ENCODE data around the gene MRAP2. TPM values are rescaled to one million over a fixed set of nuclear protein-coding genes. Genes with fewer than 3 reads are reported as not detected.
A peak's percentile ranks its signal among the peaks of the same experiment; 100 is the strongest.

The MRAP2 gene
- total and polyA plus RNA-seq, 2 of the 13 experiments (the other 11 are each of a cell fraction or from before 2014, with no cell fraction given): 0.33 to 3.5 TPM

GRCh38 chr6:84095156-84095555 lies 61.6 kb downstream of the MRAP2 start (continued):
- TF ChIP-seq MAF1 (CRISPR knock-in tag; IDR thresholded peaks at IDR 0.05; ENCODE audit: borderline replicate concordance): no peak
- no peak for TF ChIP-seq IKZF5 (CRISPR knock-in tag; IDR thresholded peaks at IDR 0.05)
- no peak for TF ChIP-seq CREB3 (CRISPR knock-in tag; IDR thresholded peaks at IDR 0.05)
- TF ChIP-seq TARDBP (CRISPR knock-in tag; IDR thresholded peaks at IDR 0.05): peak; percentile 63; the same call in 1 of the 2 replicates
- TF ChIP-seq MXD4 (CRISPR knock-in tag; IDR thresholded peaks at IDR 0.05): no peak
- TF ChIP-seq HCFC1 (IDR thresholded peaks at IDR 0.05; ENCODE audit: low read depth, low read length): no peak
- TF ChIP-seq NONO (IDR thresholded peaks at IDR 0.05): no peak
- TF ChIP-seq NONO (CRISPR knock-in tag; conservative IDR thresholded peaks at IDR 0.05): peak; percentile 44; the same call in 1 of the 2 replicates
- peak; percentile 43 for TF ChIP-seq CTCF (CRISPR knock-in tag; IDR thresholded peaks at IDR 0.05)
- TF ChIP-seq MYNN (CRISPR knock-in tag; IDR thresholded peaks at IDR 0.05; ENCODE audit: low read depth): no peak
- TF ChIP-seq ZBTB34 (CRISPR knock-in tag; IDR thresholded peaks at IDR 0.05): no peak
- peak; percentile 79; the same call in 1 of the 2 replicates for TF ChIP-seq ARID5B (CRISPR knock-in tag; IDR thresholded peaks at IDR 0.05)
- TF ChIP-seq ARNTL (CRISPR knock-in tag; IDR thresholded peaks at IDR 0.05): no peak
- TF ChIP-seq STAT5B (CRISPR knock-in tag; IDR thresholded peaks at IDR 0.05): no peak
- TF ChIP-seq ZNF280B (CRISPR knock-in tag; IDR thresholded peaks at IDR 0.05; ENCODE audit: borderline replicate concordance): no peak
- TF ChIP-seq HDAC2 (CRISPR knock-in tag; IDR thresholded peaks at IDR 0.05): peak; percentile 79
- peak; percentile 65; the same call in 1 of the 2 replicates for TF ChIP-seq MIXL1 (CRISPR knock-in tag; IDR thresholded peaks at IDR 0.05)
- TF ChIP-seq SIN3A (IDR thresholded peaks at IDR 0.05; ENCODE audit: borderline replicate concordance, low read depth, low read length): no peak
- TF ChIP-seq BRCA1 (CRISPR knock-in tag; IDR thresholded peaks at IDR 0.05): no peak
- no peak for TF ChIP-seq ZFY (CRISPR knock-in tag; IDR thresholded peaks at IDR 0.05)
- TF ChIP-seq ZSCAN12 (CRISPR knock-in tag; IDR thresholded peaks at IDR 0.05): no peak
